Liver (tissue), 9 donors: ENCODE results near the gene CHD9NB. TPM values are rescaled to one million over a fixed set of nuclear protein-coding genes. Genes with fewer than 3 reads are reported as not detected.

Source experiments
- DNase-seq: peaks from one replicate; pipeline ENCODE4 v3.0.0-alpha.2; 2017; ENCODE audit warnings: low spot score
- H3K27ac ChIP-seq, 2 donors: one replicate each; pipeline ENCODE4 v1.7.0; 2013; ENCODE audit warnings: inconsistent platforms in 2 of 2, low read length in 2 of 2, control low read depth in 1 of 2, low read depth in 1 of 2, mild to moderate bottlenecking in 1 of 2
- H3K27me3 ChIP-seq, 4 donors: one replicate each; pipeline versions ENCODE4 v1.6.1 to v1.7.0; 2013; ENCODE audit warnings: low read length in 3 of 4, inconsistent platforms in 1 of 4, mild to moderate bottlenecking in 1 of 4, moderate library complexity in 1 of 4; ENCODE audit not compliant: control insufficient read depth in 4 of 4, insufficient read depth in 4 of 4
- H3K36me3 ChIP-seq, 4 donors: one replicate each; pipeline versions ENCODE4 v1.6.1 to v1.7.0; 2013; ENCODE audit warnings: low read length in 3 of 4, mild to moderate bottlenecking in 3 of 4, low read depth in 1 of 4, moderate library complexity in 1 of 4; ENCODE audit not compliant: control insufficient read depth in 4 of 4, insufficient read depth in 3 of 4
- H3K4me1 ChIP-seq, 4 donors: one replicate each; pipeline versions ENCODE4 v1.6.1 to v1.7.0; 2013; ENCODE audit warnings: low read length in 3 of 4, mild to moderate bottlenecking in 3 of 4, moderate library complexity in 1 of 4; ENCODE audit not compliant: control insufficient read depth in 4 of 4, insufficient read depth in 4 of 4
- H3K4me3 ChIP-seq, 3 donors: one replicate each; pipeline versions ENCODE4 v1.6.1 to v1.7.0; 2013; ENCODE audit warnings: low read length in 3 of 3, control low read depth in 1 of 3, low read depth in 1 of 3, mild to moderate bottlenecking in 1 of 3
- H3K9ac ChIP-seq, 2 donors: one replicate each; pipeline ENCODE4 v1.7.0; 2013; ENCODE audit warnings: low read length in 2 of 2, mild to moderate bottlenecking in 2 of 2, moderate library complexity in 2 of 2, control low read depth in 1 of 2, low read depth in 1 of 2
- H3K9me3 ChIP-seq, 4 donors: one replicate each; pipeline versions ENCODE4 v1.6.1 to v1.7.0; 2013; ENCODE audit warnings: low read length in 3 of 4; ENCODE audit not compliant: control insufficient read depth in 4 of 4
- EGR1 ChIP-seq, 2 donors: IDR thresholded peaks; 2 replicates each; pipeline ENCODE4 v1.6.1; 2016 to 2018; ENCODE audit warnings: antibody characterized with exemption in 2 of 2, low read depth in 2 of 2
- FOXA1 ChIP-seq: IDR thresholded peaks from 2 replicates; pipeline ENCODE4 v1.6.1; 2016; ENCODE audit warnings: antibody characterized with exemption
- FOXA2 ChIP-seq: IDR thresholded peaks from 2 replicates; pipeline ENCODE4 v1.6.1; 2016; ENCODE audit warnings: antibody characterized with exemption
- GABPA ChIP-seq, 2 donors: IDR thresholded peaks in 1 of 2; conservative IDR thresholded peaks in 1 of 2; 2 replicates each; pipeline ENCODE4 v1.6.1; 2016; ENCODE audit warnings: antibody characterized with exemption in 2 of 2, mild to moderate bottlenecking in 1 of 2, moderate library complexity in 1 of 2
- HNF4A ChIP-seq, 2 donors: conservative IDR thresholded peaks; 2 replicates each; pipeline ENCODE4 v1.6.1; 2016; ENCODE audit warnings: antibody characterized with exemption in 2 of 2, mild to moderate bottlenecking in 2 of 2
- HNF4G ChIP-seq: IDR thresholded peaks from 2 replicates; pipeline ENCODE4 v1.6.1; 2016; ENCODE audit warnings: antibody characterized with exemption
- JUND ChIP-seq, 2 donors: IDR thresholded peaks; 2 replicates each; pipeline ENCODE4 v1.6.1; 2016; ENCODE audit warnings: antibody characterized with exemption in 2 of 2
- MAX ChIP-seq: IDR thresholded peaks from 2 replicates; pipeline ENCODE4 v1.6.1; 2016; ENCODE audit warnings: antibody characterized with exemption
- NR2F2 ChIP-seq: IDR thresholded peaks from 2 replicates; pipeline ENCODE4 v1.6.1; 2016; ENCODE audit warnings: antibody characterized with exemption
- RAD21 ChIP-seq, 2 donors: IDR thresholded peaks; 2 replicates each; pipeline ENCODE4 v1.6.1; 2016; ENCODE audit warnings: antibody characterized with exemption in 2 of 2, mild to moderate bottlenecking in 2 of 2
- RXRA ChIP-seq, 2 donors: IDR thresholded peaks; 2 replicates each; pipeline ENCODE4 v1.6.1; 2017 to 2018; ENCODE audit warnings: antibody characterized with exemption in 2 of 2, mild to moderate bottlenecking in 1 of 2
- SP1 ChIP-seq: IDR thresholded peaks from 2 replicates; pipeline ENCODE4 v1.6.1; 2018; ENCODE audit warnings: antibody characterized with exemption, mild to moderate bottlenecking
- TAF1 ChIP-seq: conservative IDR thresholded peaks from 2 replicates; pipeline ENCODE4 v1.6.1; 2016; ENCODE audit warnings: antibody characterized with exemption, mild to moderate bottlenecking
- YY1 ChIP-seq: IDR thresholded peaks from 2 replicates; pipeline ENCODE4 v1.6.1; 2016; ENCODE audit warnings: antibody characterized with exemption, mild to moderate bottlenecking
- ZBTB33 ChIP-seq: IDR thresholded peaks from 2 replicates; pipeline ENCODE4 v1.6.1; 2016; ENCODE audit warnings: antibody characterized with exemption
- WGBS: extraction: QIAGEN DNeasy Blood & Tissue Kit; methylation state at CpG from one replicate; pipeline ENCODE4 v1.1.7; 2013; 5-methylcytosine and 5-hydroxymethylcytosine counted together
- polyA plus RNA-seq, 2 donors: library from polyadenylated mRNA; stranded (reverse) in 1 of 2; unstranded in 1 of 2; fragments of 200-250 nt in 1 of 2; fragments of >200 nt in 1 of 2; fragmentation: Nextera tagmentation in 1 of 2; extraction: Ambion mirVana in 1 of 2; gene quantifications; one replicate each; pipeline versions ENCODE4 v1.2.1 to v1.2.3, GENCODE V29; 2013 to 2015
- total RNA-seq, 2 donors: library from RNA; depleted of rRNA; stranded (reverse); fragments of >200 nt; gene quantifications; one replicate each; pipeline ENCODE4 v1.2.3, GENCODE V29; 2014
- TF ChIP-seq, protein P1 (sequence below): IDR thresholded peaks from 2 replicates; pipeline ENCODE4 v1.6.1; 2016; ENCODE audit warnings: antibody characterized with exemption
- TF ChIP-seq, protein P2 (sequence below): IDR thresholded peaks from 2 replicates; pipeline ENCODE4 v1.6.1; 2016; ENCODE audit warnings: antibody characterized with exemption, mild to moderate bottlenecking
- TF ChIP-seq, protein P3 (sequence below): fragments of 150-350 bp; IDR thresholded peaks from 2 replicates; pipeline ENCODE4 v1.5.1; 2017; ENCODE audit warnings: improper control_type of control experiment, low read depth, low read length; ENCODE audit not compliant: missing input control
- donor health status: healthy.
- donor health status: healthy.
- donor health status: healthy.
- donor health status: healthy.
- donor health status: healthy.

CHD9NB gene
- total and polyA plus RNA-seq, 4 donors = 0.05 to 0.42 (median 0.18) TPM; not detected in 1

DNA sequence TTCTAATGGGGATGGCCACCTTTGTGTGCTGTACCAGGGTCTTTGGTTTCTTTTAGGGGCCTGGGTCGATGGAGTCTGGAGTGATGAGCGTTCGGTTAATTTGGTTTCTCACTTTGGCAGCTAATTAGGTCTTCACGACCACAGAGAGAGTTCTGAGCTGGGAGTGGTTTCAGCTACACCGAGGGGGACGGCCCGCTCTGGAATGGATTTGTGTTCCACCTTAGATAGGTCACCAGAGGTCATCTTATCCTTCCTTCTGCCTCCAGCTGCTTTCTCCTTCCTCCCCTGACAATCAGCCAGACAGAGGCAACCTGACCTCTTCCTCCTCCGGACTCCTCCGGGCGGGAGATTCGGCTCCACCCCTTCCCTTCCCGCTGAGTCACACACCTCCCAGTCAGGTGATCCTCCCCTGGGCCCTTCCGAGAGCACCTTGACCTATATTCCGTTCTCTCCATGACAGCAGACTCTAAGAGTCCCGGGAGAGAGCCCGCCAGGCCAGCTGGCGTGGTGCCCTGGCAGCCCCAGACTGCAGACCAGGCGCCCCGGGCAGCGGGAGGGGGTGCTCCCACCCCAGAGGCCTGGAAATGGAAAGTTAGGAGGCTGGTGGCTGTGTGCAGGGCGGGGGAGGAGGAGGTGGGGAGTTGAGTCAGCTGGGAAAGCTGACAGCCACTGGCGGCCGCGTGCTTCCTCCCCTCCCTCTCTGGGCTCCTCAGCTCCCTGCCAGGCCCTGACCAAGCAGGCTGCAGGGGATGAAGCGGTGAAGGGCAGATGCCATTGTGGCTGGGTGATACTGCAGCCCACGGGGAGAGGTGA is 46.8 kb upstream of the CHD9NB start:
- Histone ChIP-seq H3K9me3 (no peaks in the 10 kb centered on the region), H3K4me1 (peaks cover 3 to 19% (median 13%) of the 10 kb centered on the region in 4 donors), H3K27me3 (no peaks in the 10 kb centered on the region), H3K36me3 (no peaks in the 10 kb centered on the region), H3K27ac (peak overlapping the region; percentile 96 to 97), H3K9ac (peak overlapping the region; percentile 73 to 78), H3K4me3 (peak overlapping the region; percentile 39 to 57 (median 50))
- TF ChIP-seq, protein P1, sequence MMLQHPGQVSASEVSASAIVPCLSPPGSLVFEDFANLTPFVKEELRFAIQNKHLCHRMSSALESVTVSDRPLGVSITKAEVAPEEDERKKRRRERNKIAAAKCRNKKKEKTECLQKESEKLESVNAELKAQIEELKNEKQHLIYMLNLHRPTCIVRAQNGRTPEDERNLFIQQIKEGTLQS = peak; percentile 48
- peak; percentile 79 to 91 for TF ChIP-seq JUND (IDR thresholded peaks at IDR 0.05)
- TF ChIP-seq FOXA2 = no peak
- TF ChIP-seq FOXA1 = peak; percentile 25
- TF ChIP-seq, protein P2, sequence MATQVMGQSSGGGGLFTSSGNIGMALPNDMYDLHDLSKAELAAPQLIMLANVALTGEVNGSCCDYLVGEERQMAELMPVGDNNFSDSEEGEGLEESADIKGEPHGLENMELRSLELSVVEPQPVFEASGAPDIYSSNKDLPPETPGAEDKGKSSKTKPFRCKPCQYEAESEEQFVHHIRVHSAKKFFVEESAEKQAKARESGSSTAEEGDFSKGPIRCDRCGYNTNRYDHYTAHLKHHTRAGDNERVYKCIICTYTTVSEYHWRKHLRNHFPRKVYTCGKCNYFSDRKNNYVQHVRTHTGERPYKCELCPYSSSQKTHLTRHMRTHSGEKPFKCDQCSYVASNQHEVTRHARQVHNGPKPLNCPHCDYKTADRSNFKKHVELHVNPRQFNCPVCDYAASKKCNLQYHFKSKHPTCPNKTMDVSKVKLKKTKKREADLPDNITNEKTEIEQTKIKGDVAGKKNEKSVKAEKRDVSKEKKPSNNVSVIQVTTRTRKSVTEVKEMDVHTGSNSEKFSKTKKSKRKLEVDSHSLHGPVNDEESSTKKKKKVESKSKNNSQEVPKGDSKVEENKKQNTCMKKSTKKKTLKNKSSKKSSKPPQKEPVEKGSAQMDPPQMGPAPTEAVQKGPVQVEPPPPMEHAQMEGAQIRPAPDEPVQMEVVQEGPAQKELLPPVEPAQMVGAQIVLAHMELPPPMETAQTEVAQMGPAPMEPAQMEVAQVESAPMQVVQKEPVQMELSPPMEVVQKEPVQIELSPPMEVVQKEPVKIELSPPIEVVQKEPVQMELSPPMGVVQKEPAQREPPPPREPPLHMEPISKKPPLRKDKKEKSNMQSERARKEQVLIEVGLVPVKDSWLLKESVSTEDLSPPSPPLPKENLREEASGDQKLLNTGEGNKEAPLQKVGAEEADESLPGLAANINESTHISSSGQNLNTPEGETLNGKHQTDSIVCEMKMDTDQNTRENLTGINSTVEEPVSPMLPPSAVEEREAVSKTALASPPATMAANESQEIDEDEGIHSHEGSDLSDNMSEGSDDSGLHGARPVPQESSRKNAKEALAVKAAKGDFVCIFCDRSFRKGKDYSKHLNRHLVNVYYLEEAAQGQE = peak; percentile 58
- no peak for TF ChIP-seq TAF1
- peak; percentile 75 for TF ChIP-seq SP1
- no peak for TF ChIP-seq GABPA (IDR thresholded peaks at IDR 0.05 in 1 of 2, conservative IDR thresholded peaks at IDR 0.05 in 1 of 2)
- peak; percentile 57 to 71 for TF ChIP-seq HNF4A (conservative IDR thresholded peaks at IDR 0.05)
- TF ChIP-seq EGR1 (IDR thresholded peaks at IDR 0.05; ENCODE audit: low read depth in 2 of 2) = peak; percentile 62 to 91
- TF ChIP-seq ZBTB33 = peak; percentile 23
- peak; percentile 73 to 76 for TF ChIP-seq RXRA (IDR thresholded peaks at IDR 0.05)
- no peak for TF ChIP-seq HNF4G
- peak; percentile 70 for TF ChIP-seq NR2F2
- TF ChIP-seq MAX = peak; percentile 81
- peak; percentile 87 for TF ChIP-seq YY1
- TF ChIP-seq, protein P3, sequence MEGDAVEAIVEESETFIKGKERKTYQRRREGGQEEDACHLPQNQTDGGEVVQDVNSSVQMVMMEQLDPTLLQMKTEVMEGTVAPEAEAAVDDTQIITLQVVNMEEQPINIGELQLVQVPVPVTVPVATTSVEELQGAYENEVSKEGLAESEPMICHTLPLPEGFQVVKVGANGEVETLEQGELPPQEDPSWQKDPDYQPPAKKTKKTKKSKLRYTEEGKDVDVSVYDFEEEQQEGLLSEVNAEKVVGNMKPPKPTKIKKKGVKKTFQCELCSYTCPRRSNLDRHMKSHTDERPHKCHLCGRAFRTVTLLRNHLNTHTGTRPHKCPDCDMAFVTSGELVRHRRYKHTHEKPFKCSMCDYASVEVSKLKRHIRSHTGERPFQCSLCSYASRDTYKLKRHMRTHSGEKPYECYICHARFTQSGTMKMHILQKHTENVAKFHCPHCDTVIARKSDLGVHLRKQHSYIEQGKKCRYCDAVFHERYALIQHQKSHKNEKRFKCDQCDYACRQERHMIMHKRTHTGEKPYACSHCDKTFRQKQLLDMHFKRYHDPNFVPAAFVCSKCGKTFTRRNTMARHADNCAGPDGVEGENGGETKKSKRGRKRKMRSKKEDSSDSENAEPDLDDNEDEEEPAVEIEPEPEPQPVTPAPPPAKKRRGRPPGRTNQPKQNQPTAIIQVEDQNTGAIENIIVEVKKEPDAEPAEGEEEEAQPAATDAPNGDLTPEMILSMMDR = no peak
- peak; percentile 33 to 59 for TF ChIP-seq RAD21 (IDR thresholded peaks at IDR 0.05)
- 9% methylated on average over 26 of the region's 26 CpGs for WGBS
- peak; percentile 75 for DNase-seq
